Gastrocnemius medialis (tissue), 4 donors: ENCODE results near the gene LMNTD1.

Experiments used
- POLR2A ChIP-seq, 2 donors: fragments of 450-650 bp; IDR thresholded peaks; one replicate each; pipeline ENCODE4 v1.6.1; 2017; ENCODE audit warnings: antibody characterized with exemption in 2 of 2, mild to moderate bottlenecking in 2 of 2, moderate library complexity in 2 of 2
- TF ChIP-seq, protein P1 (sequence below), 5 experiments: fragments of 450-650 bp in 3 of 5; fragments of 200-600 bp in 2 of 5; sonication (generic) in 2 of 5; IDR thresholded peaks in 4 of 5; conservative IDR thresholded peaks in 1 of 5; 1 replicate in 4 of 5; 2 replicates in 1 of 5; pipeline ENCODE4 v1.5.1; 2016 to 2019; ENCODE audit warnings: antibody characterized with exemption in 5 of 5, mild to moderate bottlenecking in 3 of 5, moderate library complexity in 3 of 5

- TF ChIP-seq, protein P1, sequence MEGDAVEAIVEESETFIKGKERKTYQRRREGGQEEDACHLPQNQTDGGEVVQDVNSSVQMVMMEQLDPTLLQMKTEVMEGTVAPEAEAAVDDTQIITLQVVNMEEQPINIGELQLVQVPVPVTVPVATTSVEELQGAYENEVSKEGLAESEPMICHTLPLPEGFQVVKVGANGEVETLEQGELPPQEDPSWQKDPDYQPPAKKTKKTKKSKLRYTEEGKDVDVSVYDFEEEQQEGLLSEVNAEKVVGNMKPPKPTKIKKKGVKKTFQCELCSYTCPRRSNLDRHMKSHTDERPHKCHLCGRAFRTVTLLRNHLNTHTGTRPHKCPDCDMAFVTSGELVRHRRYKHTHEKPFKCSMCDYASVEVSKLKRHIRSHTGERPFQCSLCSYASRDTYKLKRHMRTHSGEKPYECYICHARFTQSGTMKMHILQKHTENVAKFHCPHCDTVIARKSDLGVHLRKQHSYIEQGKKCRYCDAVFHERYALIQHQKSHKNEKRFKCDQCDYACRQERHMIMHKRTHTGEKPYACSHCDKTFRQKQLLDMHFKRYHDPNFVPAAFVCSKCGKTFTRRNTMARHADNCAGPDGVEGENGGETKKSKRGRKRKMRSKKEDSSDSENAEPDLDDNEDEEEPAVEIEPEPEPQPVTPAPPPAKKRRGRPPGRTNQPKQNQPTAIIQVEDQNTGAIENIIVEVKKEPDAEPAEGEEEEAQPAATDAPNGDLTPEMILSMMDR (IDR thresholded peaks at IDR 0.05 in 4 of 5, conservative IDR thresholded peaks at IDR 0.05 in 1 of 5): peak; percentile 45 to 77 (median 64)
- no peak for TF ChIP-seq POLR2A (IDR thresholded peaks at IDR 0.05)
Observed at GRCh38 chr12:25436206-25437030, 116.7 kb downstream of the LMNTD1 start.
